Measurements from ENCODE around the gene FCGR2B.
"Not testable (repeated sequence)": the region's sequence is repeated elsewhere in the genome, so short reads cannot be mapped to it uniquely, and the experiment has no call there.

FCGR2B gene

GRCh38 chr1:161647507-161648360 is 15.2 kb upstream of the FCGR2B start:
- DNase-seq = not testable (repeated sequence)

- DNase-seq = not testable (repeated sequence)
Observed at GRCh38 chr1:161653541-161653940, 9.4 kb upstream of the FCGR2B start.

GRCh38 chr1:161653971-161654370 is 9.0 kb upstream of the FCGR2B start:
- DNase-seq = not testable (repeated sequence)

- not testable (repeated sequence) for DNase-seq
Observed at GRCh38 chr1:161658524-161658923, 4.4 kb upstream of the FCGR2B start.

GRCh38 chr1:161661660-161662311 is 1.2 kb upstream of the FCGR2B start:
- DNase-seq = not testable (repeated sequence)

DNA sequence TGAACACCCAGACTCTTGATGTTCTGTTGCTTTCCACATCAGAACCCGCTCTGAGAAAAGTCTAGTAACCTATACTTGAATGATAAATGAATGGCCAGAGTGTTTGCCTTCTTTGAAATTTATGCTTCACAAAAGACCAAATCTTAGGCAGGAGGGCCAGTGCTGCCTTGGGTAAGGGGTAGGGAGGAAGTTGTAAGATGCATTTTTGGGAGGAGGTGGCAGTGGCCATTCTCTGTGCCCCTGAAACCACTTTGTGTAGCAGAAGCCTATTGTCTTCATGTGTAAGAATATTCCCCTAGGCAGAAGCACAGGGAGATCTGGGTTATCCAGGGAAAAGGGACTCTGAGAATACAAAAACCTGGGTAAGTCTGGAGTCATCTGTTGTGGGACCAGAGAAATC is 626 bp downstream of the FCGR2B start:
- DNase-seq = not testable (repeated sequence)

GRCh38 chr1:161664689-161665088 is 1.7 kb downstream of the FCGR2B start:
- not testable (repeated sequence) for DNase-seq

DNA sequence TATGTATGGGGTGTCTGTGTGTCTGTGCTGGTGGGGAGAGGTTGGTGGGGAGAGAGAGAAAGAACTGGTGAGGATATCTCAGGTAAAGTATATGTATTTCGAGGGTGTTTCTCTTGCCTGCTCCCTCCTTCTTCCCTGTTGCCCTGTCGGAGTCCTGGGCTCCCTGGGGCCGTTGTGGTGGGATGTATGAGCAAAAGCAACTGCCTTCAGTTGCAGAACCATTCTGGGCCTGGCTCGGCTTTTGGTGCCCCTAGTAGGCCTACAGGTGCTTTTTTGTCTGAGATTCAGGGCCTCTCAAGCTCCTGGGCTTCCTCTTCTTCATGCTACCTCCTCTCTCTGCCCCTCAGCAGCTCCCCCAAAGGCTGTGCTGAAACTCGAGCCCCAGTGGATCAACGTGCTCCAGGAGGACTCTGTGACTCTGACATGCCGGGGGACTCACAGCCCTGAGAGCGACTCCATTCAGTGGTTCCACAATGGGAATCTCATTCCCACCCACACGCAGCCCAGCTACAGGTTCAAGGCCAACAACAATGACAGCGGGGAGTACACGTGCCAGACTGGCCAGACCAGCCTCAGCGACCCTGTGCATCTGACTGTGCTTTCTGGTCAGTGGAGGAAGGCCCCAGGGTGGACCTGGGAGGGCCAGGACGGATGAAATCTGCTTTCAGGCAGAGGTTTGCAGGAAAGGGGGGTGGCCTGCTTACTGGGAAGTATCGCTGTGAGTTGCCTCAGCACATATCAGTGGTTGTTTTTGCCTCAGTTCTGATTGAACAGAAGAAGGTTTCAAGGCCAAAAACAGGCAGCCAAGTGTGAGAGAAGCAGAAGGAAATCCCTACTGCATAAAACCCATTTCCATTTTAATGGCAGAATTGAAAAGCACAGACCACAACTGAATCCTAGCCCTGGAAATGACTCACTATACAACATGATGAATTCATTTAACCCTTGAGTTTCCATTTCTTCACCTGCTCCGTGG is 8.4 kb downstream of the FCGR2B start:
- not testable (repeated sequence) for DNase-seq

GRCh38 chr1:161673437-161673836 is 10.5 kb downstream of the FCGR2B start:
- DNase-seq = not testable (repeated sequence)

- not testable (repeated sequence) for DNase-seq
Observed at GRCh38 chr1:161674447-161674846, 11.5 kb downstream of the FCGR2B start.

- not testable (repeated sequence) for DNase-seq
Observed at GRCh38 chr1:161674908-161675307, 12.0 kb downstream of the FCGR2B start.

DNA sequence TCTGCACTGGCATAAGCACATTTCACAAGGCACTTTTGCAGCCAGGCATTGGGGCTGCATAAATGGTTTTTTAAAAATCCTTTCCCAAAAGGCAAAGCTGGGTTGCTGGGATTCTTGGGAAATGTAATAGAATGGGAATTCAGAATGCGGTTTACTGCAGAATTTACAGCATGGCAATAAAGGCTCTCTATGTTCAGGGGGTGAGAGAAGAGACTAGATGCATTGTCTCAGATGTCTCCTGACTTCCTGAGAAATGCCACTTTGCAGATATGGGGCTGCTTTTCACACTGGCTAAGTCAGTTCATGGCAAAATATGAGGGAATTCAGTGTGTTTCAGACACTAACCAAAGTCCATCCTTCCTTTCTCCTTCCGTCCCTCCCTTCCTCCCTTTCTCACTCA is 13.5 kb downstream of the FCGR2B start:
- no peak for DNase-seq

DNA sequence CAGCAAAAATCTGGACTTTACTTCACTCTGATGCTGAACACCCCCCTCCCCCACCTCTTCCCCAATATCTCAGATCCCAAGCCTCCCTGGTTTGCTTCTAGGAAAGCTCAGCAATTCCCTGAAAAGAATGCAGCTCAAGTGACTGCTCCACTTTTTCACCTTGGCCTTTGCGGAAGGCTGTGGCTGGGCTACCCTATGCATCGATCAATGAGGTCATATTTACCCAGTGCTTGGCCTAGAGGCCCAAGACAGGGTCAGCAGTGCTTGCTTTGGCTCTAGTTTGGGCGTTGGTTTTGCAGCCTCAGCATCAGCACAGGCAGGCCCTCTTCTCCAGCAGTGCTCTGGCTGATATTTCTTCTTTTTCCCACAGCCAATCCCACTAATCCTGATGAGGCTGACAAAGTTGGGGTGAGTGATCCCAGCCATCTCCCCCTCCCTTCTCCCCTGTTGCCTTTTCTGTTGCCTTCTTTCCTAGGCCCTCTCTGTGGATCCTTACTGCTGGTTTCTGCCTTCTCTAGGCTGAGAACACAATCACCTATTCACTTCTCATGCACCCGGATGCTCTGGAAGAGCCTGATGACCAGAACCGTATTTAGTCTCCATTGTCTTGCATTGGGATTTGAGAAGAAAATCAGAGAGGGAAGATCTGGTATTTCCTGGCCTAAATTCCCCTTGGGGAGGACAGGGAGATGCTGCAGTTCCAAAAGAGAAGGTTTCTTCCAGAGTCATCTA is 14.2 kb downstream of the FCGR2B start:
- DNase-seq = no peak

DNA sequence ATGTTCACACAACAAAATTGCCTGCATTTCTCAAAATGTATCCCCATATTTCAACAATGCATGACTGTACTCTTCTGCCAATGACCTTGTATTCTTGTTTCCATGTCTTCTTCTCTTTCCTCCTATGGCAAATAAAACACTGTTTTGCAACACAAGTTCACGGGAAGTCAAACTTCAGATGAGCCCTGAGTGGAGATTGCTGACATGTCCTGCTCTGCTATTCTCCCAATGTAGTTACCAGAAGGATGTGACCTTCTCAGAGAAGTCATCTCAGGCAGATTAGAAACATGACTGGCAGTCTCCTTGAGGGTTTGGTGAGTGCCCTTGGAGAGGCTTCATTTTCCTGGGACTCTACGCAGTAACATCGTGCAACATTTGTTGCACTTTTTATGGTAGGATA is 15.6 kb downstream of the FCGR2B start:
- DNase-seq = no peak

GRCh38 chr1:161681879-161682278 is 18.9 kb downstream of the FCGR2B start:
- no peak for DNase-seq

DNA sequence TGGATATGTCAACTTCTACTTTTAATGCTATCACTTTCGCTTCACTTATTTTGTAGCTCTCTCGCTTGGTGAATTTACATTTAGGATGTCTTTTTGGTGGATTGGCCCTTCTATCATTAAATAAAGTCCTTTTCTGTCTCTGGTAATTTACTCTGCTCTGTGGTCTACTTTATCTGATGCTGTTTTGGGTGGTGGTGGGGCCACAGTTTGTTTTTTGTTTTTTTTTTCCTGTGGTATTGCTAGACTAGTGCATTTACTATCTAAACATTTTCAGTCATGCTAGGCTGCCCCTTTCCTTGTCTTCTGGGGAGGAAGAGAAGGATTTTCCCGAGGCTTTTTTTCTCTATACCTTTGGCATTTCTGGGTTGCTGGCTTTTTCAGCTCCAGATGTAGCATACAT is 26.0 kb downstream of the FCGR2B start:
- DNase-seq = no peak

GRCh38 chr1:161691846-161692245 is 28.9 kb downstream of the FCGR2B start:
- DNase-seq = no peak

- DNase-seq = not testable (repeated sequence)
Observed at GRCh38 chr1:161693020-161693712, 30.2 kb downstream of the FCGR2B start.

- not testable (repeated sequence) for DNase-seq
Observed at GRCh38 chr1:161698302-161698701, 35.4 kb downstream of the FCGR2B start.

GRCh38 chr1:161702250-161702649 is 39.3 kb downstream of the FCGR2B start:
- no peak for DNase-seq

- no peak for DNase-seq
Observed at GRCh38 chr1:161705537-161705936, 42.6 kb downstream of the FCGR2B start.

DNA sequence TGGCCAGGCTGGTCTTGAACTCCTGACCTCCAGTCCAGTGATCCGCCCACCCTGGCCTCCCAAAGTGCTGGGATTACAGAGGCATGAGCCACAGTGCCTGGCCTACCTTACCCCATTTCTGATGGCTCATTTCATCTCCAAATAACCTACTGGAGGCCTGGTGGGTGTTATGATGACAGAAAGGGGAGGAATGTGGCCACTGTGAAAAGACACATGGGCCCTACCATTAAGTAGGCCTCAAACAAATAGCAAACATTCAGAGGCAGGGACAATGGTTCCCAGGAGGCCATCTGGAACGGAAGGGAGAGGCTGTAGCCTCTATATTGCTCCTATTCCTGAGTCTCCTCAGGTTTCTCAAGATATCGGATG is 43.2 kb downstream of the FCGR2B start:
- DNase-seq = no peak
